Stomach smooth muscle (tissue), 2 donors: Measurements from ENCODE around the gene AIPL1.

Source experiments
- H3K27ac ChIP-seq: one replicate; pipeline ENCODE4 v1.7.0; 2013; ENCODE audit warnings: mild to moderate bottlenecking, low read length, inconsistent platforms
- H3K27me3 ChIP-seq, 2 donors: one replicate each; pipeline ENCODE4 v1.7.0; 2013; ENCODE audit warnings: low read length in 2 of 2; ENCODE audit not compliant: insufficient read depth in 2 of 2, control insufficient read depth in 1 of 2
- H3K36me3 ChIP-seq, 2 donors: one replicate each; pipeline ENCODE4 v1.7.0; 2013; ENCODE audit warnings: low read length in 2 of 2; ENCODE audit not compliant: control insufficient read depth in 2 of 2, insufficient read depth in 2 of 2
- H3K4me1 ChIP-seq: one replicate; pipeline ENCODE4 v1.7.0; 2013; ENCODE audit warnings: low read length; ENCODE audit not compliant: control insufficient read depth, insufficient read depth
- H3K4me3 ChIP-seq, 2 donors: one replicate each; pipeline ENCODE4 v1.7.0; 2013; ENCODE audit warnings: low read length in 2 of 2
- H3K9ac ChIP-seq, 2 donors: one replicate each; pipeline ENCODE4 v1.7.0; 2013; ENCODE audit warnings: low read length in 2 of 2, mild to moderate bottlenecking in 1 of 2
- H3K9me3 ChIP-seq, 2 donors: one replicate each; pipeline ENCODE4 v1.7.0; 2013; ENCODE audit warnings: low read length in 2 of 2; ENCODE audit not compliant: control insufficient read depth in 2 of 2
- donor health status: healthy.
- donor health status: Pancreatic carcinoma.

AIPL1 gene

DNA sequence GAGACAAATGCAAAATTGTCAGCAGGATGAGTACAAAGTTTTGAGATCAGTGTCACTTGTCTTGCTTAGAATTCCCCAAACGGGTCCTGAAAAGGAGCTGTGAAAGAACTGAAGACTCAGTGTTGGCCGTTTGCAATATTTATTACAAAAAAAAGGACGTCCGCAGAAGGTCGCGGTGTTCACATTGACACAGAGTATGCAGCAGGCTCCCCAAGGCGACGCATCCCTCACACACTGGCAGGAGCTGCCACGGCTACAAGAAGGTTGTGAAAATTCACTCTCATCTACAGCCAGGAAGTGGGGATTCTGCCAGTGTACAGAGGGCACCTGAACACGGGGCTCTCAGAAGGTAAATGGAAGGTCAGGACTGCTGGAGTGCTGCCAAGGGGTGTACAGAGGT lies 26.2 kb downstream of the AIPL1 start:
- Histone ChIP-seq H3K4me3 (no peak overlapping the region), H3K36me3 (no peaks in the 10 kb centered on the region), H3K27me3 (peaks cover 0 to 8% of the 10 kb centered on the region in 2 donors), H3K9ac (no peak overlapping the region), H3K27ac (no peak overlapping the region), H3K9me3 (no peaks in the 10 kb centered on the region), H3K4me1 (no peaks in the 10 kb centered on the region)

DNA sequence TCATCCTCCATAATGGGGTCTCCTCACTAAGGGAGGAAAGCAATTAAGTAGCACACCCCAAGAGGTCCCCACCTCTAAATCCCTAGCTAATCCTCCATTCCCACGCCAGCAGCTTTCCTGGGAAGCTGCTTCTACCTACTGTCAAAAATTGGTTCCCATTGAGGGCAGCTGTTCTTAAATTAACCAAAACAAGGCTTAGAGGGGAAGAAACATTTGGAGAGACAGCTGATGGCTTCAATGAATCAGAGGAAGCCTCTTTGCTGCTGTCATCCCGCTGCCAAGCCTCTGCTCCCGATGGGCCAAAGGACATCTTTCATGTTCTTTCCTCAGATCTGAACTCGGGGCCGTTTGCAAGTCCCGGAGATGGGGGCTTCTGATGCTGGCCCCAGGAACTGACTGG lies 26.6 kb downstream of the AIPL1 start:
- Histone ChIP-seq H3K27me3 (peaks cover 0 to 7% of the 10 kb centered on the region in 2 donors), H3K9ac (no peak overlapping the region), H3K36me3 (no peaks in the 10 kb centered on the region), H3K4me3 (no peak overlapping the region), H3K9me3 (no peaks in the 10 kb centered on the region), H3K27ac (no peak overlapping the region), H3K4me1 (no peaks in the 10 kb centered on the region)

DNA sequence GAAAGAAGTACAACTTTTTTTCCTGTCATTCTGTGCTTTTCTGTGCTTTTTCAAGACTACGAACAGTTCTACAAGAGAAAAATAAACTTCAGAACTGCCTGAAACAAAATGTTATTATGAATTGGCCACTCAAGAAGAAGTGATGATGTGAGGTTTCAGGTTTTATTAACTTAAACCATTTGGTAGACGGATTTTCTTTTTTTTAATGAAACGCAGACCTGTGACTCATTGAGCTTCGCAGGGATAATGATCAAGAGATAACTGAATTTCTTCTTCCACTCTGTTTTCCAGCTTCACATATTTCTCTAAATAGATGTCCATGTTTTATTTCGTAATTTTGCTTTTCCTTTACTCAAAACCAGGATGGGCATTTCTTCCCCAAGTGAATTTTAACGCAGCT lies 32.7 kb downstream of the AIPL1 start:
- Histone ChIP-seq H3K27me3 (peaks cover 0 to 3% of the 10 kb centered on the region in 2 donors), H3K4me1 (no peaks in the 10 kb centered on the region), H3K4me3 (no peak overlapping the region), H3K9me3 (peaks cover 4 to 12% of the 10 kb centered on the region in 2 donors), H3K36me3 (no peaks in the 10 kb centered on the region), H3K9ac (no peak overlapping the region), H3K27ac (no peak overlapping the region)

DNA sequence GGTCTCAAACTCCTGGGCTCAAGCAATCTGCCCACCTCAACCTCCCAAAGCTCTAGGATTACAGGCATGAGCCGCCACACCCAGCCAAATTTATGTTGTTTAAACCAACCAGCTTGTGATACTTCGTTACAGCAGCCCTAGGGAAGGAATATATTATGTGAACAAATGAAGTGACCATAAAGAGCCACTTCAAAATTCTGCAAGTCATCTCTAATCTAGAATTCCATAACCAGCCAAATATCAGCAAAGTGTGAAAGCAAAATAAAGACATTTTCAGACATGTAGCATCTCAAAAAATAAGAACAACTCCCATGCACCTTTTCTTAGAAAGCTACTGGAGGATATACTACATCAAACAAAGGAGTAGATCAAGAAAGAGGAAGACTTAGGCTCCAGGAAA lies 36.0 kb downstream of the AIPL1 start:
- Histone ChIP-seq H3K36me3 (no peaks in the 10 kb centered on the region), H3K4me3 (no peak overlapping the region), H3K9me3 (peaks cover 5 to 12% of the 10 kb centered on the region in 2 donors), H3K9ac (no peak overlapping the region), H3K4me1 (no peaks in the 10 kb centered on the region), H3K27ac (no peak overlapping the region), H3K27me3 (peaks cover 3 to 14% of the 10 kb centered on the region in 2 donors)

- no peaks in the 10 kb centered on the region for H3K4me1 ChIP-seq
- H3K36me3 ChIP-seq, result no peaks in the 10 kb centered on the region
- H3K27me3 ChIP-seq, result peaks cover 7 to 21% of the 10 kb centered on the region in 2 donors
- no peak overlapping the region for H3K27ac ChIP-seq
- no peak overlapping the region for H3K4me3 ChIP-seq
- H3K9me3 ChIP-seq, result peaks cover 3 to 6% of the 10 kb centered on the region in 2 donors
- H3K9ac ChIP-seq, result no peak overlapping the region
Measured at GRCh38 chr17:6394055-6394606, 40.8 kb downstream of the AIPL1 start.

DNA sequence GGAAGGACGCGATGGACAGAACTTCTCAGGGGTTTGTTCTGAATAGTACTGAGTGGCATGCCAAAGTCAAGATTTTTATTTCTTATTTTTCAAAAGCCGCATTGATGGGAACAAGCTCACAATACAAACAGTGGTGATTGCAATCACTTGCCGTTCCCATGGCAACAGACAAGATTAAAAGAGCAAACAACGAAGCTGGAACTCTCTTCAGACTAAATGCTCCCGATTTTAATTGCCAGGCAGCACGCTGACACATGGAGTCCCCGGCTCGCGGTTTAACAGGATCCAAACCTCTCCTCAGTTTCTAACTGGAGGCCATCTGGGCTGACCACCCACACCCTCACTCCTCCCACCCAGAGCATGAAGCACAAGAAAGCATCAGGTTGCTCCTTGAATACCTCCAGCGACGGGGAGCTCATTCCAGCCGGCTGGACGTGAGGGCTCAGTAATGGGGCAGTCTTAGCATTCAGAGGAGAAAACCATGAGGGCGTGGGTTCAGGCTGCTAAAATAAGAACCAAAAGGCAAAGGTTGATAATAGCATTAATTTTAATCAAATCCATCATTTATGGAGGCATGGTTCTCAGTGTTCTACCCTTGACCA lies 41.5 kb downstream of the AIPL1 start:
- H3K4me3 ChIP-seq, result no peak overlapping the region
- H3K27ac ChIP-seq, result no peak overlapping the region
- no peak overlapping the region for H3K9ac ChIP-seq
- H3K9me3 ChIP-seq, result peaks cover 0 to 6% of the 10 kb centered on the region in 2 donors
- H3K36me3 ChIP-seq, result no peaks in the 10 kb centered on the region
- peaks cover 7 to 21% of the 10 kb centered on the region in 2 donors for H3K27me3 ChIP-seq
- no peaks in the 10 kb centered on the region for H3K4me1 ChIP-seq

DNA sequence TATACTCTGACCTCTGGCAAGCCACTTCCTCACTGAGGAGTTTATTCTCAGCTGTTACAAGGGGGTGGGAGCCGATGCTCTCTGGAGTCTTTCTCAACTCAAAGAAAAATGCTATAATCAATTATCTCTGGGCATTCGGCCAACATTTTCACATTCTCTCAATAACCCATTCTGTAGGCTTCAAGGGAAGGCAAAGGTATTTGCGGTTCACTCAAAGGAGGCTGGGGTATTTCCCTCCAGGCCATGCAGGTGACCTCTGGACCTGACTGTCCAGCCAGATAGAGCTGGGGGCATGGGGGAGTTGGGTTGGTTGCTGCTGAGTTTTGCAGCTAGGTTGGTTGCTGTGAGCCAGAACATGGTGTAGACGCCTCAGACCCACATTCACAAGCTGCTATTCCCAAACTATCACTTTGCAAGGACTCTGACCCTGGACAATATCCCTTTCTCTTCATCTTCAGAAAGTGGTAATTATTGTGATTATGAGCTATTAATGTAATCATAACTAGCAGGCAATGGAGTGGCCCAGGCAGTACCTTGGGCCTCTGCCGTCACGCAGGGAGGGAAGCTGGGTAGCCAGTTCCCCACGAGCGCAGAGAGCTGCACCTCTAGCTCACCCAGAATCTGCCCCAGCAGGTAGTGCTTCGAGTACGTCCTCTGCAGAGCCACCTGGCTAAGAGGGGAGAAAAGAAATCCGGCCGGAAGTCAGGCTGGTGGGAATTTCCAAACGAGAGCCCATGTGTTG lies 42.1 kb downstream of the AIPL1 start:
- Histone ChIP-seq H3K4me3 (no peak overlapping the region), H3K36me3 (no peaks in the 10 kb centered on the region), H3K27ac (no peak overlapping the region), H3K4me1 (no peaks in the 10 kb centered on the region), H3K9me3 (peaks cover 0 to 6% of the 10 kb centered on the region in 2 donors), H3K9ac (no peak overlapping the region), H3K27me3 (peaks cover 7 to 21% of the 10 kb centered on the region in 2 donors)

DNA sequence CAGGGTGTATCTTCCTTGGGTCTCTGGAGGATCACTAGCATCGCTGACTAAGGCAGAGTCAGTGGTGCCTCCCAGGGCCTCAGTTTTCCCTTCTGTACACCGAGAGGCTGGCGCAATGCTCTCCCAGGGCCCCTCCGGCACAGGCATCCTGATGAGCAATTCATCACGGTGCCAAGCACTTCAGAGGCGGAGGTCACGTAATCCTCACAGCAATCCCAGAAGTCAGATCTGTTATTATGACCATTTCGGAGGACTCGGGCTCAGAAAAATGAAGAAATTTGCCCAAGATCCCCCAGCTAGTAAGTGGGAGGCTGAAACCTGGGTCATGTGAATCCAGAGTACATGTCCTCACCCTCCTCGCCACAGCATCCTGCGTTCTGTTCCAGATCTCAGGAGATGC lies 46.5 kb downstream of the AIPL1 start:
- no peaks in the 10 kb centered on the region for H3K4me1 ChIP-seq
- H3K9ac ChIP-seq, result no peak overlapping the region
- no peak overlapping the region for H3K27ac ChIP-seq
- peaks cover 0 to 8% of the 10 kb centered on the region in 2 donors for H3K27me3 ChIP-seq
- H3K36me3 ChIP-seq, result no peaks in the 10 kb centered on the region
- peaks cover 2 to 4% of the 10 kb centered on the region in 2 donors for H3K9me3 ChIP-seq
- H3K4me3 ChIP-seq, result no peak overlapping the region

DNA sequence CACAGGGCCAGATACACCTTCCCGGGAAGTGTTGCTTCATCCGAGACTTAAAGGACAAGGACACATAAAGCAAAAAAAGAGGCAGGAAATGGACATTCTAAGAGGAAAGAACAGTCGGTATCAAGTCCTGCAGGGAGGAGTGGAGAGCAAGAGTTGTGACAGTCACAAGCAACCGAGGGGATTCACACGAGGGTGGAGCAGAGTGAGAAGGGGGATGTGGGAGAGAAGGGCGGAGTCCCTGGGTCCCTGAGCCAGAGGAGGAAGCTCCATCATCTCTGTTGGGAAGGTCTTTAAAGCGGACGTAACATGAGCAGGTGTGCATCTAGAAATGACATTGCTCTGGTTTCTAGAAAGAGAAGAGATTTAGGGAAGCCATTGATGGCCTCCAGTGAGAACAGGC lies 47.1 kb downstream of the AIPL1 start:
- peaks cover 0 to 8% of the 10 kb centered on the region in 2 donors for H3K27me3 ChIP-seq
- no peak overlapping the region for H3K27ac ChIP-seq
- no peak overlapping the region for H3K9ac ChIP-seq
- H3K9me3 ChIP-seq, result peaks cover 2 to 4% of the 10 kb centered on the region in 2 donors
- H3K4me3 ChIP-seq, result no peak overlapping the region
- no peaks in the 10 kb centered on the region for H3K36me3 ChIP-seq
- no peaks in the 10 kb centered on the region for H3K4me1 ChIP-seq

GRCh38 chr17:6387442-6387841 lies 47.5 kb downstream of the AIPL1 start:
- Histone ChIP-seq H3K36me3 (no peaks in the 10 kb centered on the region), H3K4me1 (no peaks in the 10 kb centered on the region), H3K9ac (no peak overlapping the region), H3K4me3 (no peak overlapping the region), H3K27me3 (peaks cover 0 to 5% of the 10 kb centered on the region in 2 donors), H3K27ac (no peak overlapping the region), H3K9me3 (peaks cover 2 to 4% of the 10 kb centered on the region in 2 donors)
